IMR-90 (cell line): ENCODE measurements around the gene GGT1. TPM values are rescaled to one million over a fixed set of nuclear protein-coding genes. Genes with fewer than 3 reads are reported as not detected.
"Not testable (repeated sequence)": the region's sequence is repeated elsewhere in the genome, so short reads cannot be mapped to it uniquely, and the experiment has no call there.

Source experiments
- ATAC-seq: fragments of 200-7000 bp; cut with Tn5 transposase; 2 replicates; pipeline ENCODE4 v1.9.1; 2020; ENCODE audit warnings: low read depth, mild to moderate bottlenecking, moderate library complexity
- BruUV-seq: library from RNA; stranded (reverse); fragments of 400-500 nt; replicated peaks from 2 replicates; lab custom pipeline; 2021; lab: Mats Ljungman, UMichigan
- CTCF ChIA-PET: fragments of 300-600 bp; formaldehyde crosslinking; extraction: SDS; loops from one replicate; lab custom pipeline; 2021; ENCODE audit warnings: antibody characterized with exemption; lab: Yijun Ruan, JAX
- POLR2A ChIA-PET: fragments of 300-600 bp; sonication (Branson Sonifier 250); formaldehyde crosslinking; loops from one replicate; lab custom pipeline; 2022; ENCODE audit warnings: antibody characterized with exemption; ENCODE audit not compliant: unreplicated experiment; lab: Charles Lee
- DNase-seq: peaks from one replicate; pipeline ENCODE4 v3.0.0; 2013
- H2AFZ ChIP-seq: replicated peaks from 2 replicates; pipeline ENCODE3; 2013; ENCODE audit warnings: low read length, mild to moderate bottlenecking; ENCODE audit not compliant: poor library complexity
- H2AK5ac ChIP-seq: 2 replicates; pipeline ENCODE4 v1.6.1; 2013; ENCODE audit warnings: low read depth, low read length, inconsistent platforms
- H2AK9ac ChIP-seq: replicated peaks from 2 replicates; pipeline ENCODE3; 2013; ENCODE audit warnings: mild to moderate bottlenecking, low read depth, low read length, moderate library complexity; ENCODE audit not compliant: poor library complexity
- H2BK120ac ChIP-seq: 2 replicates; pipeline ENCODE4 v1.6.1; 2013; ENCODE audit warnings: low read depth, low read length, inconsistent platforms
- H2BK15ac ChIP-seq: 3 replicates; pipeline ENCODE4 v1.6.1; 2013; ENCODE audit warnings: low read depth, low read length, inconsistent platforms
- H2BK20ac ChIP-seq: 2 replicates; pipeline ENCODE4 v1.6.1; 2013; ENCODE audit warnings: low read depth, mild to moderate bottlenecking, inconsistent platforms, low read length, moderate library complexity
- H2BK5ac ChIP-seq: 2 replicates; pipeline ENCODE4 v1.6.1; 2013; ENCODE audit warnings: mild to moderate bottlenecking, low read depth, low read length, inconsistent platforms; ENCODE audit not compliant: poor library complexity, severe bottlenecking
- H3K14ac ChIP-seq: replicated peaks from 2 replicates; pipeline ENCODE4 v1.6.1; 2013; ENCODE audit warnings: low read depth, low read length, inconsistent platforms
- H3K18ac ChIP-seq: 2 replicates; pipeline ENCODE4 v1.6.1; 2013; ENCODE audit warnings: low read depth, low read length, control low read depth
- H3K23ac ChIP-seq: 2 replicates; pipeline ENCODE4 v1.6.1; 2013; ENCODE audit warnings: low read depth, low read length, inconsistent platforms
- H3K27ac ChIP-seq: 2 replicates; pipeline ENCODE4 v1.5.1; 2013; ENCODE audit warnings: mild to moderate bottlenecking, control low read depth, low read length; ENCODE audit not compliant: insufficient read depth
- H3K27me3 ChIP-seq: 2 replicates; pipeline ENCODE4 v1.6.1; 2013; ENCODE audit warnings: low read length; ENCODE audit not compliant: control insufficient read depth, insufficient read depth
- H3K36me3 ChIP-seq: 2 replicates; pipeline ENCODE4 v1.6.1; 2013; ENCODE audit warnings: low read length, mixed read lengths; ENCODE audit not compliant: control insufficient read depth, insufficient read depth
- H3K4ac ChIP-seq: 2 replicates; pipeline ENCODE4 v1.6.1; 2013; ENCODE audit warnings: low read depth, low read length, inconsistent platforms
- H3K4me1 ChIP-seq: 2 replicates; pipeline ENCODE4 v1.6.1; 2013; ENCODE audit warnings: low read length, mixed read lengths; ENCODE audit not compliant: control insufficient read depth, insufficient read depth
- H3K4me2 ChIP-seq: 2 replicates; pipeline ENCODE4 v1.6.1; 2013; ENCODE audit warnings: low read depth, mild to moderate bottlenecking, control low read depth, low read length, moderate library complexity
- H3K4me3 ChIP-seq: 2 replicates; pipeline ENCODE4 v1.5.1; 2013; ENCODE audit warnings: low read depth, mild to moderate bottlenecking, control low read depth, low read length, moderate library complexity; ENCODE audit not compliant: insufficient read depth
- H3K56ac ChIP-seq: 2 replicates; pipeline ENCODE4 v1.6.1; 2013; ENCODE audit warnings: low read length, inconsistent platforms; ENCODE audit not compliant: insufficient read depth; ENCODE audit errors: extremely low read depth
- H3K79me1 ChIP-seq, 2 experiments: 2 replicates each; pipeline ENCODE4 v1.6.1; 2013; ENCODE audit warnings: low read length in 2 of 2, inconsistent platforms in 1 of 2, low read depth in 1 of 2
- H3K9ac ChIP-seq: 2 replicates; pipeline ENCODE4 v1.6.1; 2013; ENCODE audit warnings: low read depth, low read length, control low read depth
- H3K9me1 ChIP-seq: 2 replicates; pipeline ENCODE4 v1.6.1; 2013; ENCODE audit warnings: low read length, inconsistent platforms; ENCODE audit not compliant: insufficient read depth
- H3K9me3 ChIP-seq: 2 replicates; pipeline ENCODE4 v1.6.1; 2013; ENCODE audit warnings: low read length; ENCODE audit not compliant: control insufficient read depth, insufficient read depth
- H4K20me1 ChIP-seq: 2 replicates; pipeline ENCODE4 v1.6.1; 2013; ENCODE audit warnings: low read length, inconsistent platforms; ENCODE audit not compliant: insufficient read depth
- H4K5ac ChIP-seq: 2 replicates; pipeline ENCODE4 v1.6.1; 2013; ENCODE audit warnings: mild to moderate bottlenecking, low read depth, low read length, control low read depth
- H4K8ac ChIP-seq, 2 experiments: 2 replicates each; pipeline ENCODE4 v1.6.1; 2013; ENCODE audit warnings: low read depth in 2 of 2, low read length in 2 of 2, control low read depth in 1 of 2, inconsistent platforms in 1 of 2
- H4K91ac ChIP-seq: 2 replicates; pipeline ENCODE4 v1.6.1; 2013; ENCODE audit warnings: low read depth, low read length, inconsistent platforms; ENCODE audit not compliant: insufficient read depth
- WGBS, 2 experiments: methylation state at CpG; one replicate each; pipeline versions ENCODE4 v1.1.5 to v1.1.7; 2013; ENCODE audit warnings: missing lambda C conversion rate in 2 of 2; ENCODE audit not compliant: insufficient read length in 1 of 2; ENCODE audit errors: extremely low coverage in 2 of 2; 5-methylcytosine and 5-hydroxymethylcytosine counted together
- dilution Hi-C: fragments of 300-500 bp; cut with HindIII; formaldehyde crosslinking; loops from one replicate; pipeline ENCODE4 v1.14.3; 2018; ENCODE audit warnings: low sequenced_read_pairs; ENCODE audit not compliant: unreplicated experiment
- in situ Hi-C: fragments of 300-500 bp; cut with MboI; formaldehyde crosslinking; loops from 3 replicates; pipeline ENCODE4 v1.14.3; 2019; ENCODE audit warnings: low sequenced_read_pairs, inconsistent platforms, mixed read lengths
- intact Hi-C: fragments of 100-400 bp; cut with micrococcal nuclease; formaldehyde crosslinking; loops from 2 replicates; pipeline ENCODE4 v1.10.0; 2022
- polyA plus RNA-seq, 3 experiments: library from polyadenylated mRNA; depleted of rRNA; stranded (reverse); fragments of >200 nt; gene quantifications; 2 replicates each; pipeline ENCODE4 v1.2.3, GENCODE V29; 2012; ENCODE audit warnings: low replicate concordance in 1 of 3
- total RNA-seq: library from RNA; depleted of rRNA; stranded (reverse); fragments of >200 nt; gene quantifications from 2 replicates; pipeline ENCODE4 v1.2.3, GENCODE V29; 2012

The GGT1 gene
- total and polyA plus RNA-seq, 2 of the 4 experiments (the other 2 are of a cell fraction) = 3.4 to 7.3 TPM

DNA sequence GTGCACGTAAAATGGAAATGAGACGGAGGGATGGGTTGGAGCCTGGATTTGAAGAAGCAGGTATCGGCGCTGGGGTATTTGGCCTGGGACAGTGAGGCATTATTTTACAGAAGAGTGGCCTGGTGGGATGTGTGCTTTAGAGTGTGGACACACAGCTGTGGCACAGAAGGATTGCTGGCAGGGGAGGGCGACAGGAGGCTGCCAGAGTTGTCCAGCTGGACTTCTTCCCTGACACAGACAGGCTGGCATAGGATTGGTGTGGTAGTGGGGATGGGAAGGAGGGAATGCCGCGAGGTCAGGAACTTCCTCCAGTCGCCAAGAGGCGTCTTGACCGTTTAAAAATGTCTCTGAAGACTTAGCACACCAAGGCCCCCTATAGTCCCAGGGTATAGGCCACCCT is 64.9 kb downstream of the GGT1 start:
- H3K4ac ChIP-seq, CTCF ChIA-PET, H4K8ac ChIP-seq, H3K14ac ChIP-seq, DNase-seq, H2BK120ac ChIP-seq, H2AFZ ChIP-seq, H2AK5ac ChIP-seq, BruUV-seq, H3K23ac ChIP-seq, H3K4me1 ChIP-seq, POLR2A ChIA-PET, H3K9me1 ChIP-seq, H4K20me1 ChIP-seq, H2BK5ac ChIP-seq, H3K4me2 ChIP-seq, H2AK9ac ChIP-seq, H3K9me3 ChIP-seq, H2BK15ac ChIP-seq, H3K4me3 ChIP-seq, H3K9ac ChIP-seq, dilution Hi-C loops, H3K79me1 ChIP-seq, H3K18ac ChIP-seq, H4K91ac ChIP-seq, H2BK20ac ChIP-seq, H3K36me3 ChIP-seq, ATAC-seq, H3K56ac ChIP-seq, H3K27ac ChIP-seq, H4K5ac ChIP-seq, H3K27me3 ChIP-seq: not testable (repeated sequence)
- in situ Hi-C loops = loop anchor here (10.0 kb wide), 1 partner anchor 77 kb away; no protein-coding TSS in a partner anchor
- no CpG with 5 or more reads among the region's 10 CpGs for WGBS, 2 experiments
- intact Hi-C loops = loop anchor here (5.0 kb wide), 1 partner anchor 69 kb away; no protein-coding TSS in a partner anchor

DNA sequence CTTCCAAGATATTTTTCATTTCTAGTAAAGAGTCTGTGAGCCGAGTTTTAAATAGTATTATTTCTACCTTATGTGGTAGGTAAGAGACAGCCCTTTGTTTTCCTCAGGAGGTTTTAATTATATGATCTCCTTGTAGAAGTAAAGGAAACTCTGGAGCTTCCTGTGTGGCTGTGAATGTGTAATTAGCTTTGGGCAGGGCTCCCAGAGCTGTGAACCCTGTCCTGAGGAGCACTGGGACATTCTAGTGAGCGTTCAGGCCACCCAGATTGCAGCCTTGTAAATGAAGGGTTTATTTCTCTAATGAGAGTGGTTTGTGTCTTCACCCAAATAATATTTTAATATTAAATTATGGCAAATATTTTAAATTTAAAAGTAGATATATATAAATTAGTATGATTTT is 69.5 kb downstream of the GGT1 start:
- H2BK20ac ChIP-seq, H3K36me3 ChIP-seq, H3K79me1 ChIP-seq, H2BK15ac ChIP-seq, H4K91ac ChIP-seq, ATAC-seq, H3K23ac ChIP-seq, H3K18ac ChIP-seq, H3K56ac ChIP-seq, H3K14ac ChIP-seq, H3K4ac ChIP-seq, H2BK120ac ChIP-seq, H4K20me1 ChIP-seq, dilution Hi-C loops, H3K27ac ChIP-seq, BruUV-seq, H2BK5ac ChIP-seq, H3K27me3 ChIP-seq, H3K4me2 ChIP-seq, H4K8ac ChIP-seq, H3K4me3 ChIP-seq, H2AK9ac ChIP-seq, DNase-seq, H3K9me3 ChIP-seq, H4K5ac ChIP-seq, in situ Hi-C loops, H2AFZ ChIP-seq, H2AK5ac ChIP-seq, intact Hi-C loops, CTCF ChIA-PET, H3K9me1 ChIP-seq, H3K9ac ChIP-seq, H3K4me1 ChIP-seq, POLR2A ChIA-PET: not testable (repeated sequence)
- no CpG with 5 or more reads among the region's 2 CpGs for WGBS, 2 experiments
